ENCODE results near the gene USP17L11.
"Not testable (repeated sequence)": the region's sequence is repeated elsewhere in the genome, so short reads cannot be mapped to it uniquely, and the experiment has no call there.

USP17L11 gene, protein sequence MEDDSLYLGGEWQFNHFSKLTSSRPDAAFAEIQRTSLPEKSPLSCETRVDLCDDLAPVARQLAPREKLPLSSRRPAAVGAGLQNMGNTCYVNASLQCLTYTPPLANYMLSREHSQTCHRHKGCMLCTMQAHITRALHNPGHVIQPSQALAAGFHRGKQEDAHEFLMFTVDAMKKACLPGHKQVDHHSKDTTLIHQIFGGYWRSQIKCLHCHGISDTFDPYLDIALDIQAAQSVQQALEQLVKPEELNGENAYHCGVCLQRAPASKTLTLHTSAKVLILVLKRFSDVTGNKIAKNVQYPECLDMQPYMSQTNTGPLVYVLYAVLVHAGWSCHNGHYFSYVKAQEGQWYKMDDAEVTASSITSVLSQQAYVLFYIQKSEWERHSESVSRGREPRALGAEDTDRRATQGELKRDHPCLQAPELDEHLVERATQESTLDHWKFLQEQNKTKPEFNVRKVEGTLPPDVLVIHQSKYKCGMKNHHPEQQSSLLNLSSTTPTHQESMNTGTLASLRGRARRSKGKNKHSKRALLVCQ

DNA sequence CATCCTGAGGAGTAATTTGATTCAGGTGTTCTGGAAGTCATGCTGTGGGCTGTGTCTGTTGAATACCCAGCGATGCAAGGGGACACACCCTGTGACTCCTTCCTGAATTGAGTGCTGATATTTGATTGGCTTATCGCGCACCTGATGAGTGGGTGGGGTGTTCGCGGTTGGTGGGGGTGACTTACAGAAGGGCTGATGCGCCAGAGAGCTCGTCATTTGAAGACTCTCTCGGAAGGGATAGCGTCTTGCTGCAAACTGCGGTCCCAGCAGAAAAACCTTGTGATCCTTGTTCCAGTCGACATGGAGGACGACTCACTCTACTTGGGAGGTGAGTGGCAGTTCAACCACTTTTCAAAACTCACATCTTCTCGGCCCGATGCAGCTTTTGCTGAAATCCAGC lies at the start of gene USP17L11:
Gene USP17L11, plus strand, starts transcription at position 301 of the 400 bp plus-strand sequence. Its CDS starts 0 bp downstream, at position 301.
- DNase-seq (ENCODE audit: low read depth), result not testable (repeated sequence)

DNA sequence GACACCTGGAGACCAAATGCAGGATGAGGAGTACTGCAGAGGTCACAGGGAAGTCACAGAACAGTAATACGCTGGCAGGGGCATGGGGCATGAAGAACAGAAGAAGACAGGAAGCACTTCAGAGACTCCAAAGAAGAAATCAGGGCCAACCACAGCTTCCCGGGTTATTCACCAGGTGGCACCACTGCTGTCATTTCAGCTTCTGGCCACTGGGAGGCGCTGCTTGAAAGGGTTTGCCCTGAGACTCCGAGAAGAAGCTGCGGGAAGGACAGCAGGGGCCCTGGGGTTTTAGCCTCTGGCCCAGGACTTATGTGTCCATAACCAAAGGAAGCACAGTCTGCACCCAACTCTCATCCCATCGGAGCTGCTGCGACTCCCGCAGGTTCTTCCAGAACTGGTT lies 49.2 kb upstream of the USP17L11 start:
- not testable (repeated sequence) for DNase-seq (ENCODE audit: low read depth)

DNA sequence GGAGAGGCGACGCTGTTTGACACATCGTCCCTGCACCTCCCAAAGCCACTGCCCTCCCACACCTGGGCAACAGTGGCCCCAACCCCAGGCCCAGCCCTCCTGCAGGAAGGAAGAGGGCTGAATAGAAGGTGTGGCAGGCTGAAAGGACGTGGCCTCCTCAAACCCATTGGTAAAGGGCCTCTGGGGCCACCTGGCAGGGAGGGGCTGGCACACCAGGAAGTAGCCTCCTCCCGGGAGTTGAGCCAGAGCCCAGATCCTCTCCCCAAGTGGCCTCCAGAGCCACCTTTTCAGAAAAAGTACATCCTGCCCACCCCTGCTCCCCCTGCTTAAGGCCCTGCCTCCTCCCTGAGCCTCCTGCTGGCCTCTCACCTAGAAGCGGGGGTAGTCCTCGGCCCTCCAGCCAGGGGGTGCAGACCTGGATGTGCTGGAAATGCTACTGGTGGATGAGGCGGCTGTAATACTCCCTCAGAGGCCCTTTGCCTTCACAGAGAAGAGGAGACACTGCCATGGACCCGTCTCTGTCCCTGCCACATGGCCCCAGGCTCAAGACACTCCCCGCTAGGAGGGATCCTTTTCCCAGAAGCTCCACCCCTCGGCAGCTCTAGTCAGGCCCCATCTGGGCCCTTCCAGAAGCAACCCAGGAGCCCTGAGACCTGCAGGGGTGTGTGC lies 45.3 kb upstream of the USP17L11 start, which contains the start of gene FAM90A26:
Gene FAM90A26, plus strand, starts transcription at position 619 of the 669 bp plus-strand sequence. CDS start 2,764 bp downstream, outside the sequence.
- DNase-seq (ENCODE audit: low read depth), result not testable (repeated sequence)

DNA sequence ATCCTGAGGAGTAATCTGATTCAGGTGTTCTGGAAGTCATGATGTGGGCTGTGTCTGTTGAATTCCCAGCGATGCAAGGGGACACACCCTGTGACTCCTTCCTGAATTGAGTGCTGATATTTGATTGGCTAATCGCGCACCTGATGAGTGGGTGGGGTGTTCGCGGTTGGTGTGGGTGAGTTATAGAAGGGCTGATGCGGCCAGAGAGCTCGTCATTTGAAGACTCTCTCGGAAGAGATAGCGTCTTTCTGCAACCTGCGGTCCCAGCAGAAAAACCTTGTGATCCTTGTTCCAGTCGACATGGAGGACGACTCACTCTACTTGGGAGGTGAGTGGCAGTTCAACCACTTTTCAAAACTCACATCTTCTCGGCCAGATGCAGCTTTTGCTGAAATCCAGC lies 4.8 kb upstream of the USP17L11 start, which contains the start of gene USP17L10:
Gene USP17L10, plus strand, starts transcription at position 301 of the 400 bp plus-strand sequence. Its CDS starts 0 bp downstream, at position 301.
- not testable (repeated sequence) for DNase-seq (ENCODE audit: low read depth)

DNA sequence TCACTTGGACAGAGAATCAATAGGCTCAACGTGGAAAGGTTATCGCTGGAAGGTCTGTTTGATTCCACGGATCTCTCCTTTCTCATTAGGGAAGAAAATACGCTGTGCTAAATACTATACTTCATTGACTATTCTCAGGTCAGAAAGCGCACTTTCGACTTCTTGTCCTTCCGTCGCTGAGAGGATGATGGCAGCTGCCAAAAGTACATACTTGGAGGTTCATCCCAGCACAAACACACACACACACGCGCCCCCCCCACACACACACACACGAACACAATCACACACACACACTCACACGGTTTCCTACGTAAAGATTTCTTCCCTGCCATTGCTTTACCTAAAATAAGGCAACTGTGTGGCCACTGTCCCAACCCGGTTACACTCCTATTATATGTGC lies 504 bp upstream of the USP17L11 start:
- not testable (repeated sequence) for DNase-seq (ENCODE audit: low read depth)

DNA sequence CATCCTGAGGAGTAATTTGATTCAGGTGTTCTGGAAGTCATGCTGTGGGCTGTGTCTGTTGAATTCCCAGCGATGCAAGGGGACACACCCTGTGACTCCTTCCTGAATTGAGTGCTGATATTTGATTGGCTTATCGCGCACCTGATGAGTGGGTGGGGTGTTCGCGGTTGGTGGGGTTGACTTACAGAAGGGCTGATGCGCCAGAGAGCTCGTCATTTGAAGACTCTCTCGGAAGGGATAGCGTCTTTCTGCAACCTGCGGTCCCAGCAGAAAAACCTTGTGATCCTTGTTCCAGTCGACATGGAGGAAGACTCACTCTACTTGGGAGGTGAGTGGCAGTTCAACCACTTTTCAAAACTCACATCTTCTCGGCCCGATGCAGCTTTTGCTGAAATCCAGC lies 4.6 kb downstream of the USP17L11 start, which contains the start of gene USP17L12:
Gene USP17L12, plus strand, starts transcription at position 301 of the 400 bp plus-strand sequence. Its CDS starts 0 bp downstream, at position 301.
- not testable (repeated sequence) for DNase-seq (ENCODE audit: low read depth)

DNA sequence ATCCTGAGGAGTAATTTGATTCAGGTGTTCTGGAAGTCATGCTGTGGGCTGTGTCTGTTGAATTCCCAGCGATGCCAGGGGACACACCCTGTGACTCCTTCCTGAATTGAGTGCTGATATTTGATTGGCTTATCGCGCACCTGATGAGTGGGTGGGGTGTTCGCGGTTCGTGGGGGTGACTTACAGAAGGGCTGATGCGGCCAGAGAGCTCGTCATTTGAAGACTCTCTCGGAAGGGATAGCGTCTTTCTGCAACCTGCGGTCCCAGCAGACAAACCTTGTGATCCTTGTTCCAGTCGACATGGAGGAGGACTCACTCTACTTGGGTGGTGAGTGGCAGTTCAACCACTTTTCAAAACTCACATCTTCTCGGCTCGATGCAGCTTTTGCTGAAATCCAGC lies 9.4 kb downstream of the USP17L11 start, which contains the start of gene USP17L13:
Gene USP17L13, plus strand, starts transcription at position 301 of the 400 bp plus-strand sequence. Its CDS starts 0 bp downstream, at position 301.
- not testable (repeated sequence) for DNase-seq (ENCODE audit: low read depth)

DNA sequence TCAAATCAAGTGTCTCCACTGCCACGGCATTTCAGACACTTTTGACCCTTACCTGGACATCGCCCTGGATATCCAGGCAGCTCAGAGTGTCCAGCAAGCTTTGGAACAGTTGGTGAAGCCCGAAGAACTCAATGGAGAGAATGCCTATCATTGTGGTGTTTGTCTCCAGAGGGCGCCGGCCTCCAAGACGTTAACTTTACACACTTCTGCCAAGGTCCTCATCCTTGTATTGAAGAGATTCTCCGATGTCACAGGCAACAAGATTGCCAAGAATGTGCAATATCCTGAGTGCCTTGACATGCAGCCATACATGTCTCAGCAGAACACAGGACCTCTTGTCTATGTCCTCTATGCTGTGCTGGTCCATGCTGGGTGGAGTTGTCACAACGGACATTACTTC lies 15.0 kb downstream of the USP17L11 start:
- not testable (repeated sequence) for DNase-seq (ENCODE audit: low read depth)

DNA sequence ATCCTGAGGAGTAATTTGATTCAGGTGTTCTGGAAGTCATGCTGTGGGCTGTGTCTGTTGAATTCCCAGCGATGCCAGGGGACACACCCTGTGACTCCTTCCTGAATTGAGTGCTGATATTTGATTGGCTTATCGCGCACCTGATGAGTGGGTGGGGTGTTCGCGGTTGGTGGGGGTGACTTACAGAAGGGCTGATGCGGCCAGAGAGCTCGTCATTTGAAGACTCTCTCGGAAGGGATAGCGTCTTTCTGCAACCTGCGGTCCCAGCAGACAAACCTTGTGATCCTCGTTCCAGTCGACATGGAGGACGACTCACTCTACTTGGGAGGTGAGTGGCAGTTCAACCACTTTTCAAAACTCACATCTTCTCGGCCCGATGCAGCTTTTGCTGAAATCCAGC lies 18.9 kb downstream of the USP17L11 start, which contains the start of gene USP17L15:
Gene USP17L15, plus strand, starts transcription at position 301 of the 400 bp plus-strand sequence. Its CDS starts 0 bp downstream, at position 301.
- DNase-seq (ENCODE audit: low read depth), result not testable (repeated sequence)

DNA sequence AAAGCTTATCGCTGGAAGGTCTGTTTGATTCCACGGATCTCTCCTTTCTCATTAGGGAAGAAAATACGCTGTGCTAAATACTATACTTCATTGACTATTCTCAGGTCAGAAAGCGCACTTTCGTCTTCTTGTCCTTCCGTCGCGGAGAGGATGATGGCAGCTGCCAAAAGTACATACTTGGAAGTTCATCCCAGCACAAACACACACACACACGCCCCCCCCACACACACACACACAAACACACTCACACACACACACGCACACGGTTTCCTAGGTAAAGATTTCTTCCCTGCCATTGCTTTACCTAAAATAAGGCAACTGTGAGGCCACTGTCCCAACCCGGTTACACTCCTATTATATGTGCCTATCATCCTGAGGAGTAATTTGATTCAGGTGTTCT lies 23.3 kb downstream of the USP17L11 start:
- not testable (repeated sequence) for DNase-seq (ENCODE audit: low read depth)

DNA sequence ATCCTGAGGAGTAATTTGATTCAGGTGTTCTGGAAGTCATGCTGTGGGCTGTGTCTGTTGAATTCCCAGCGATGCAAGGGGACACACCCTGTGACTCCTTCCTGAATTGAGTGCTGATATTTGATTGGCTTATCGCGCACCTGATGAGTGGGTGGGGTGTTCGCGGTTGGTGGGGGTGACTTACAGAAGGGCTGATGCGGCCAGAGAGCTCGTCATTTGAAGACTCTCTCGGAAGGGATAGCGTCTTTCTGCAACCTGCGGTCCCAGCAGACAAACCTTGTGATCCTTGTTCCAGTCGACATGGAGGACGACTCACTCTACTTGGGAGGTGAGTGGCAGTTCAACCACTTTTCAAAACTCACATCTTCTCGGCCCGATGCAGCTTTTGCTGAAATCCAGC lies 28.4 kb downstream of the USP17L11 start, which contains the start of gene USP17L17:
Gene USP17L17, plus strand, starts transcription at position 301 of the 400 bp plus-strand sequence. Its CDS starts 0 bp downstream, at position 301.
- not testable (repeated sequence) for DNase-seq (ENCODE audit: low read depth)

DNA sequence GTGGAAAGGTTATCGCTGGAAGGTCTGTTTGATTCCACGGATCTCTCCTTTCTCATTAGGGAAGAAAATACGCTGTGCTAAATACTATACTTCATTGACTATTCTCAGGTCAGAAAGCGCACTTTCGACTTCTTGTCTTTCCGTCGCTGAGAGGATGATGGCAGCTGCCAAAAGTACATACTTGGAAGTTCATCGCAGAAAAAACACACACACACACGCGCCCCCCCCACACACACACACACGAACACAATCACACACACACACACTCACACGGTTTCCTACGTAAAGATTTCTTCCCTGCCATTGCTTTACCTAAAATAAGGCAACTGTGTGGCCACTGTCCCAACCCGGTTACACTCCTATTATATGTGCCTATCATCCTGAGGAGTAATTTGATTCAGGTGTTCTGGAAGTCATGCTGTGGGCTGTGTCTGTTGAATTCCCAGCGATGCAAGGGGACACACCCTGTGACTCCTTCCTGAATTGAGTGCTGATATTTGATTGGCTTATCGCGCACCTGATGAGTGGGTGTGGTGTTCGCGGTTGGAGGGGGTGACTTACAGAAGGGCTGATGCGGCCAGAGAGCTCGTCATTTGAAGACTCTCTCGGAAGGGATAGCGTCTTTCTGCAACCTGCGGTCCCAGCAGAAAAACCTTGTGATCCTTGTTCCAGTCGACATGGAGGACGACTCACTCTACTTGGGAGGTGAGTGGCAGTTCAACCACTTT lies 32.9 kb downstream of the USP17L11 start, which contains the start of gene USP17L18:
Gene USP17L18, plus strand, starts transcription at position 678 of the 728 bp plus-strand sequence. Its CDS starts 0 bp downstream, at position 678.
- not testable (repeated sequence) for DNase-seq (ENCODE audit: low read depth)

DNA sequence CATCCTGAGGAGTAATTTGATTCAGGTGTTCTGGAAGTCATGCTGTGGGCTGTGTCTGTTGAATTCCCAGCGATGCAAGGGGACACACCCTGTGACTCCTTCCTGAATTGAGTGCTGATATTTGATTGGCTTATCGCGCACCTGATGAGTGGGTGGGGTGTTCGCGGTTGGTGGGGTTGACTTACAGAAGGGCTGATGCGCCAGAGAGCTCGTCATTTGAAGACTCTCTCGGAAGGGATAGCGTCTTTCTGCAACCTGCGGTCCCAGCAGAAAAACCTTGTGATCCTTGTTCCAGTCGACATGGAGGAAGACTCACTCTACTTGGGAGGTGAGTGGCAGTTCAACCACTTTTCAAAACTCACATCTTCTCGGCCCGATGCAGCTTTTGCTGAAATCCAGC lies 37.9 kb downstream of the USP17L11 start, which contains the start of gene USP17L19:
Gene USP17L19, plus strand, starts transcription at position 301 of the 400 bp plus-strand sequence. Its CDS starts 0 bp downstream, at position 301.
- DNase-seq (ENCODE audit: low read depth), result not testable (repeated sequence)

DNA sequence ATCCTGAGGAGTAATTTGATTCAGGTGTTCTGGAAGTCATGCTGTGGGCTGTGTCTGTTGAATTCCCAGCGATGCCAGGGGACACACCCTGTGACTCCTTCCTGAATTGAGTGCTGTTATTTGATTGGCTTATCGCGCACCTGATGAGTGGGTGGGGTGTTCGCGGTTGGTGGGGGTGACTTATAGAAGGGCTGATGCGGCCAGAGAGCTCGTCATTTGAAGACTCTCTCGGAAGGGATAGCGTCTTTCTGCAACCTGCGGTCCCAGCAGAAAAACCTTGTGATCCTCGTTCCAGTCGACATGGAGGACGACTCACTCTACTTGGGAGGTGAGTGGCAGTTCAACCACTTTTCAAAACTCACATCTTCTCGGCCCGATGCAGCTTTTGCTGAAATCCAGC lies 42.6 kb downstream of the USP17L11 start, which contains the start of gene USP17L20:
Gene USP17L20, plus strand, starts transcription at position 301 of the 400 bp plus-strand sequence. Its CDS starts 0 bp downstream, at position 301.
- not testable (repeated sequence) for DNase-seq (ENCODE audit: low read depth)

DNA sequence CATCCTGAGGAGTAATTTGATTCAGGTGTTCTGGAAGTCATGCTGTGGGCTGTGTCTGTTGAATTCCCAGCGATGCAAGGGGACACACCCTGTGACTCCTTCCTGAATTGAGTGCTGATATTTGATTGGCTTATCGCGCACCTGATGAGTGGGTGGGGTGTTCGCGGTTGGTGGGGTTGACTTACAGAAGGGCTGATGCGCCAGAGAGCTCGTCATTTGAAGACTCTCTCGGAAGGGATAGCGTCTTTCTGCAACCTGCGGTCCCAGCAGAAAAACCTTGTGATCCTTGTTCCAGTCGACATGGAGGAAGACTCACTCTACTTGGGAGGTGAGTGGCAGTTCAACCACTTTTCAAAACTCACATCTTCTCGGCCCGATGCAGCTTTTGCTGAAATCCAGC lies 47.4 kb downstream of the USP17L11 start, which contains the start of gene USP17L21:
Gene USP17L21, plus strand, starts transcription at position 301 of the 400 bp plus-strand sequence. Its CDS starts 0 bp downstream, at position 301.
- DNase-seq (ENCODE audit: low read depth), result not testable (repeated sequence)

Measured in activated T-cell treated with anti-CD3 and anti-CD28 coated beads for 48 hours (primary cell).